Measurements from ENCODE around the gene TBCCD1. TPM values are rescaled to one million over a fixed set of nuclear protein-coding genes. Genes with fewer than 3 reads are reported as not detected.

The TBCCD1 gene
- total and polyA plus RNA-seq, 2 experiments from 2014 or later = 10.9 to 16.4 TPM

DNA sequence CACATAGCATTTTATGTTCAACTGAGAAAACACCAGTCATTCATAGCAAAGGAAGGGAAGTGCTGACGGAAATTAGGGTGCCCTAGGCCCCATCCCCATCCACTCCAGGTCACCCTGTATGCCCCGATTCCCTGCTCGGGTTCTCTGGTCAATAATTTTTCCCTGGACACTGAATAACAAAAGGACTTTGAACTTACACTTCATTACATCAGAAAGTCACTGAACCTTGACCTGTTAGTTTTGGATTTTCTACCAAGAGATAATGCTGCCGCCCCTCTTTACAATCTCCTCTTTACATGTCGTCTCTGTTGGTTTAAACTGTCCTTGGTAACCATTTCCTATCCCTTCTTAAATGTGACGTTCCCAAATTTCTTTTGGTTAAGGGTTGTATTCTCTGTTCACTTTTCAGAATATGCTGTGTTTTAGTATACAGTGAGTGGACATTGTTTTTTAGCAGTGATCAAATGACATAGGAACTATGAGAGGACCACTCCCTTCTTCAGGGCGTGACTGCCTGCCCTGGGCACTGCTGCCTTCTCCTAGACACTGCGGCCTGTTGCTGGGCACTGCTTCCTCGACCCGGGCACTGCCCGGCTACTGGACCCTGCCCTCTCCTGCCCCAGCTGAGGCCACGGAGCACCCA is 32.1 kb upstream of the TBCCD1 start:
- Histone ChIP-seq H3K4me1 (ENCODE audit: low read depth) (no peaks in the 10 kb centered on the region), H3K27ac (no peak overlapping the region), H3K36me3 (no peaks in the 10 kb centered on the region), H3K4me3 (no peak overlapping the region), H3K27me3 (peaks cover 4% of the 10 kb centered on the region), H3K9me3 (ENCODE audit: low read depth) (no peaks in the 10 kb centered on the region)
- DNase-seq (ENCODE audit: low read depth in 1 of 2, low spot score in 1 of 2) = no peak
- TF ChIP-seq, protein P1, sequence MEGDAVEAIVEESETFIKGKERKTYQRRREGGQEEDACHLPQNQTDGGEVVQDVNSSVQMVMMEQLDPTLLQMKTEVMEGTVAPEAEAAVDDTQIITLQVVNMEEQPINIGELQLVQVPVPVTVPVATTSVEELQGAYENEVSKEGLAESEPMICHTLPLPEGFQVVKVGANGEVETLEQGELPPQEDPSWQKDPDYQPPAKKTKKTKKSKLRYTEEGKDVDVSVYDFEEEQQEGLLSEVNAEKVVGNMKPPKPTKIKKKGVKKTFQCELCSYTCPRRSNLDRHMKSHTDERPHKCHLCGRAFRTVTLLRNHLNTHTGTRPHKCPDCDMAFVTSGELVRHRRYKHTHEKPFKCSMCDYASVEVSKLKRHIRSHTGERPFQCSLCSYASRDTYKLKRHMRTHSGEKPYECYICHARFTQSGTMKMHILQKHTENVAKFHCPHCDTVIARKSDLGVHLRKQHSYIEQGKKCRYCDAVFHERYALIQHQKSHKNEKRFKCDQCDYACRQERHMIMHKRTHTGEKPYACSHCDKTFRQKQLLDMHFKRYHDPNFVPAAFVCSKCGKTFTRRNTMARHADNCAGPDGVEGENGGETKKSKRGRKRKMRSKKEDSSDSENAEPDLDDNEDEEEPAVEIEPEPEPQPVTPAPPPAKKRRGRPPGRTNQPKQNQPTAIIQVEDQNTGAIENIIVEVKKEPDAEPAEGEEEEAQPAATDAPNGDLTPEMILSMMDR (IDR thresholded peaks at IDR 0.05; ENCODE audit: low read depth, low read length) = no peak

DNA sequence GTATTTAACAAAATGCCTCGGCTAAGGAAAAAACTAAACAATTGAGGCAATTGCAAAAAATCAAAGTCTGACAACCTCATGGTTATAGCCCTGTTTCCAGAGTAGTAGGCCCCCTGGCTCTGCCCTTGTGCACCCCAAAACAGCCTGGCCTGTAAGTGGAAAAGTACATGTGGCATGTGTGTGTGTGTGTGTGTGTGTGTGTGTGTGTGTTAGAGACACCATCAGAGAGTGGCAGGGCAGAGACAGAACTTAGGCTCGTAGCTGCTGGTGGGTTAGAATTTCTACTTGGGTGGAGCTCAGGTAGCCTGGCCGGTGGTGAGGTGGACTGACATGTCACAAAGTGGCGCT is 31.6 kb upstream of the TBCCD1 start:
- Histone ChIP-seq H3K4me3 (no peak overlapping the region), H3K27ac (no peak overlapping the region), H3K4me1 (ENCODE audit: low read depth) (no peaks in the 10 kb centered on the region), H3K9me3 (ENCODE audit: low read depth) (no peaks in the 10 kb centered on the region), H3K36me3 (no peaks in the 10 kb centered on the region), H3K27me3 (peaks cover 4% of the 10 kb centered on the region)
- no peak for DNase-seq (ENCODE audit: low read depth in 1 of 2, low spot score in 1 of 2)
- TF ChIP-seq, protein P1 (IDR thresholded peaks at IDR 0.05; ENCODE audit: low read depth, low read length) = no peak

DNA sequence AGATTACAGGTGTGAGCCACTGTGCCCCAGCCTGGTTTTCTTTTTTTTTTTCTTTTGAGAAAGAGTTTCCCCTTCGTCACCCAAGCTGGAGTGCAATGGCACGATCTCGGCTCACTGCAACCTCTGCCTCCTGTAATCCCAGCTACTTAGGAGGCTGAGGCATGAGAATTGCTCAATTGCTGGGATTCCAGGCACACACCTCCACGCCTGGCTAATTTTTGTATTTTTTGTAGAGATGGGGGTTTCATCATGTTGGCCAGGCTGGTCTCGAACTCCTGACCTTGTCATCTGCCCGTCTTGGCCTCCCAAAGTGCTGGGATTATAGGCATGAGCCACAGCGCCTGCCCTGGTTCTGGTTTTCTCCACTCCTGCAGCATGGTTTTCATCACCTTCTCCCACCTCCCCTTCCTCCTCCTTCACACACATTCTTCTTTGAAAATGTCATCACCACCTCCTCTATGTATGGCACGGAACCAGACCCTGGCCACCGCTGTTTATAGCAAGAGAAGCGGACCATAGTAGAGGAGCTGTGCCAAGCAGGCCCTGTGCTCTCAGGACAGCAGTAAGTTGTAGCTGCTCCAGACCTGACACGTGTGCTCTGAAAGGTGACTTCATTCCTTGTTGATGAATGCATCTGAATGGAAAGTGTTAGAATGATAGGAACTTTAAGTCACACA is 31.1 kb upstream of the TBCCD1 start:
- Histone ChIP-seq H3K4me3 (no peak overlapping the region), H3K27ac (no peak overlapping the region), H3K9me3 (ENCODE audit: low read depth) (no peaks in the 10 kb centered on the region), H3K36me3 (no peaks in the 10 kb centered on the region), H3K4me1 (ENCODE audit: low read depth) (no peaks in the 10 kb centered on the region), H3K27me3 (peaks cover 4% of the 10 kb centered on the region)
- TF ChIP-seq, protein P1 (IDR thresholded peaks at IDR 0.05; ENCODE audit: low read depth, low read length) = no peak
- peak; percentile 36 to 82 for DNase-seq (ENCODE audit: low read depth in 1 of 2, low spot score in 1 of 2)

DNA sequence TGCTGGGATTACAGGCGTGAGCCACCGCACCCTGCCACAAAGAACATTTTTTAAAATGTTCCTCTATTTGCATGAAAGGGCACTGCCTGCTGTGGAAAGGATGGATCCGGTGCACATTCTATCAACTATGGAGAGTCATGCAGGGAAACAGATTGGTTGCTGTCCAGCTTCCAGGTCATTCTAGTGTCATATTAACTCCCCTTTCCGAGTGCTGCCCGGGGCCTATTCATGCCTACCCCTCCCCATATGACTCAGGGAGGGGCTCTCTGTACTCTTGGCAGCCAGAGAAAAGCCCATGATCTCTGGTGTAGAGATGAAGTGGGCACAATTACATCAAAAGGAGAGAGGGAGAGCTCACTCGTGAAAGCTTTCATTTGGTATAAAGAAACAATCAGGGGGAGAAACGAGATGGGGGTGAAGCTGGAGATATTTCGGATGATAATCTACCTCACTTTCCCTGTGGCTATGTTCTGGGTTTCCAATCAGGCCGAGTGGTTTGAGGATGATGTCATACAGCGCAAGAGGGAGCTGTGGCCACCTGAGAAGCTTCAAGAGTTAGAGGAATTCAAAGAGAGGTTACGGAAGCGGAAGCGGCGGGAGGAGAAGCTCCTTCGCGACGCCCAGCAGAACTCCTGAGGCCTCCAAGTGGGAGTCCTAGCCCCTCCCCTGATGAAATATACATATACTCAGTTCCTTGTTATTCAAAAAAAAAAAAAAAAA is 29.6 kb upstream of the TBCCD1 start:
- Histone ChIP-seq H3K36me3 (no peaks in the 10 kb centered on the region), H3K4me1 (ENCODE audit: low read depth) (no peaks in the 10 kb centered on the region), H3K9me3 (ENCODE audit: low read depth) (no peaks in the 10 kb centered on the region), H3K27me3 (peaks cover 4% of the 10 kb centered on the region), H3K27ac (no peak overlapping the region), H3K4me3 (no peak overlapping the region)
- peak in 1 of 2 donors; percentile 57 for DNase-seq (ENCODE audit: low read depth in 1 of 2, low spot score in 1 of 2)
- TF ChIP-seq, protein P1 (IDR thresholded peaks at IDR 0.05; ENCODE audit: low read depth, low read length) = no peak

DNA sequence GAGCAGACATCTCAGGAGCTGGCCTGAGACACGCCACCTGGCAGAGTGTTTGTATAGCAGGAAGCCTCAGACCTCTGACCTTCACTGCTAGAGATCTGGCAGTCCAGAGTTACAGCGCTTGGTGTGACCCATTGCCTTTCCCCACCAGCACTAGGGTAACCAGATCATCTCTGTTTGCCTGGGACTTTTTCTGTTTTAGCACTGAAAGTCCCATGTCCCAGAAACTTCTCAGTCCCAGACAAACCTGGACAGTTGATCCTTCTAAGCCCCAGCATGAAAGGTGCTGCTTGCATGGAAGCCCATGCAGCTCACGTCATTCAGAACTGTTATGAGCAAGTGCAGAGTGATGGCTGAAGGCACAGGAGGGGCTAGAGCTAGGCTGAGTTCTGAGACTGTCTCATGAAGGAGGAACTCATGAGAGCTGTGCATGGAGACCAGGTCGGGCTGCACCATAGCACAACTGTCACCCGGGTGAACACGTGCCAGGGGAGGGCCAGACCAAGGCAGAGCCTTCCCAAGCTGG is 27.5 kb upstream of the TBCCD1 start:
- Histone ChIP-seq H3K9me3 (ENCODE audit: low read depth) (no peaks in the 10 kb centered on the region), H3K27me3 (no peaks in the 10 kb centered on the region), H3K27ac (no peak overlapping the region), H3K4me1 (ENCODE audit: low read depth) (no peaks in the 10 kb centered on the region), H3K4me3 (no peak overlapping the region), H3K36me3 (no peaks in the 10 kb centered on the region)
- TF ChIP-seq, protein P1 (IDR thresholded peaks at IDR 0.05; ENCODE audit: low read depth, low read length) = no peak
- DNase-seq (ENCODE audit: low read depth in 1 of 2, low spot score in 1 of 2) = no peak
